Hepatocyte (in vitro differentiated cells): ENCODE data around the gene C6orf89. TPM values are rescaled to one million over a fixed set of nuclear protein-coding genes. Genes with fewer than 3 reads are reported as not detected.
A peak's percentile ranks its signal among the peaks of the same experiment; 100 is the strongest.

Experiments used
- DNase-seq: peaks from one replicate; pipeline ENCODE4 v3.0.0-alpha.2; 2016; ENCODE audit warnings: low spot score
- H2AFZ ChIP-seq: fragments of 200-600 bp; sonication (generic); 2 replicates; pipeline ENCODE4 v1.6.0; 2016; ENCODE audit warnings: antibody characterized with exemption, mild to moderate bottlenecking
- H3K27ac ChIP-seq: fragments of 200-600 bp; sonication (generic); 2 replicates; pipeline ENCODE4 v1.5.1; 2016; ENCODE audit warnings: mild to moderate bottlenecking
- H3K27me3 ChIP-seq: fragments of 200-600 bp; sonication (generic); 2 replicates; pipeline ENCODE4 v1.6.1; 2016
- H3K36me3 ChIP-seq: fragments of 200-600 bp; sonication (generic); replicated peaks from 2 replicates; pipeline ENCODE4 v1.5.1; 2016; ENCODE audit warnings: low read depth; ENCODE audit not compliant: insufficient read depth
- H3K4me1 ChIP-seq: fragments of 200-600 bp; sonication (generic); 2 replicates; pipeline ENCODE4 v1.5.1; 2016; ENCODE audit warnings: mild to moderate bottlenecking, moderate library complexity; ENCODE audit not compliant: insufficient read depth
- H3K4me2 ChIP-seq: fragments of 200-600 bp; sonication (generic); 2 replicates; pipeline ENCODE4 v1.6.0; 2016
- H3K4me3 ChIP-seq: fragments of 200-600 bp; sonication (generic); 2 replicates; pipeline ENCODE4 v1.5.1; 2016; ENCODE audit warnings: mild to moderate bottlenecking
- H3K79me2 ChIP-seq: fragments of 200-600 bp; sonication (generic); 2 replicates; pipeline ENCODE4 v1.6.0; 2017; ENCODE audit warnings: mild to moderate bottlenecking
- H3K9me2 ChIP-seq: fragments of 200-600 bp; sonication (generic); replicated peaks from 2 replicates; pipeline ENCODE4 v1.6.0; 2017; ENCODE audit warnings: mild to moderate bottlenecking; ENCODE audit not compliant: insufficient read depth
- H3K9me3 ChIP-seq: fragments of 200-600 bp; sonication (generic); 2 replicates; pipeline ENCODE4 v1.5.1; 2016; ENCODE audit warnings: low read depth, mild to moderate bottlenecking
- H4K20me1 ChIP-seq: fragments of 200-600 bp; sonication (generic); 2 replicates; pipeline ENCODE4 v1.6.0; 2016; ENCODE audit warnings: mild to moderate bottlenecking; ENCODE audit not compliant: insufficient read depth, poor library complexity, severe bottlenecking
- EZH2 ChIP-seq: fragments of 200-600 bp; sonication (generic); IDR thresholded peaks from 2 replicates; pipeline ENCODE4 v1.6.1; 2016; ENCODE audit warnings: antibody characterized with exemption, mild to moderate bottlenecking, borderline replicate concordance
- EZH2phosphoT487 ChIP-seq: fragments of 200-600 bp; sonication (generic); IDR thresholded peaks from one replicate; pipeline ENCODE4 v1.6.1; 2018; ENCODE audit warnings: antibody characterized with exemption, mild to moderate bottlenecking, low read depth, moderate library complexity; ENCODE audit not compliant: unreplicated experiment, severe bottlenecking
- WGBS: methylation state at CpG from one replicate; pipeline ENCODE4 v1.1.6; 2016; ENCODE audit warnings: low lambda C conversion rate; ENCODE audit errors: missing lambda C conversion rate; 5-methylcytosine and 5-hydroxymethylcytosine counted together
- polyA plus RNA-seq: library from polyadenylated mRNA; unstranded; fragments of >200 nt; fragmentation: Nextera tagmentation; extraction: Ambion mirVana; gene quantifications from 2 replicates; pipeline ENCODE4 v1.2.1, GENCODE V29; 2016
- total RNA-seq: library from RNA; depleted of rRNA; stranded (reverse); fragments of >200 nt; gene quantifications from 2 replicates; pipeline ENCODE4 v1.2.3, GENCODE V29; 2014
- TF ChIP-seq, protein P1 (sequence below): fragments of 200-600 bp; sonication (generic); IDR thresholded peaks from 2 replicates; pipeline ENCODE4 v1.5.1; 2016; ENCODE audit warnings: antibody characterized with exemption, mild to moderate bottlenecking; ENCODE audit not compliant: poor library complexity

The C6orf89 gene
- total and polyA plus RNA-seq, 2 experiments from 2014 or later = 39.6 to 45.2 TPM

DNA sequence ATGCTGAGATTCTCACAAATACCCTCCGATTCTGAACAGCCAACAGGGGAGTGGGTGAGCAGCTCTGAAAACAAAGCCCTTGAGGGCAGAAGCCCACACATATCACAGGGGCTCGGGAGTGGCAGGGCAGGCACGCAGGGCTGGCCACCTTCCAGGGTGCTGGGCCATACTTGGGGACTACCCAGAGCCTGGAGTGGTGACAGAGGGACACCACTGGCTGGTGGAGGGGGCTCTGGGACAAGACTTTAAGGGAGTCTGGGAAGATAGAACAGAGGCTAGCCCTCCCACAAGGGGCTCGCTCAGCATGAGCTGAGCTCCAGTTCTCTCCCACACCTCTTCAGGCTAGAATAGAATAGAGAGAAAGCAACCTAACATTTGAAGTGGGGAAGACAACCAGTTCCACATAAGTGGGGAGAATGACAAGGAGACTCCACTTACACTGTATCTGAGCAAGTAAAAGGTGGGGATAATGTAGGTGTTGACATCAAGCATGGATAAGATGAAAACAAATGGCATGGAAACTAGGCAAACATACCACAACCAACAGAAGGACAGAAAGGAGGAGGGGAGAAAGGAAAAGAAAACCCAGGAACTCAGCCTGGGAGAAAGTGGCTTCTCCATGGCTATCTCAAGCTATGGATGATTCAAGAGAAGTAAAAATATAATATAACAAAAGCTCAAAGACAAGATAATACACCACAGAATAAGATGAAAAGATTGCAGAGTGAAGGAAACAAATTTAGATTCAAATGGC, 18.1 kb upstream of the C6orf89 start:
- Histone ChIP-seq H3K4me2 (no peak overlapping the region), H3K36me3 (no peaks in the 10 kb centered on the region), H2AFZ (no peak overlapping the region), H3K79me2 (peaks cover 77% of the 10 kb centered on the region), H3K27ac (no peak overlapping the region), H3K9me2 (no peaks in the 10 kb centered on the region), H3K4me3 (no peak overlapping the region), H4K20me1 (no peaks in the 10 kb centered on the region), H3K9me3 (no peaks in the 10 kb centered on the region), H3K27me3 (no peaks in the 10 kb centered on the region), H3K4me1 (no peaks in the 10 kb centered on the region)
- no peak for DNase-seq
- TF ChIP-seq EZH2 (no peak), EZH2phosphoT487 (no peak)
- TF ChIP-seq, protein P1, sequence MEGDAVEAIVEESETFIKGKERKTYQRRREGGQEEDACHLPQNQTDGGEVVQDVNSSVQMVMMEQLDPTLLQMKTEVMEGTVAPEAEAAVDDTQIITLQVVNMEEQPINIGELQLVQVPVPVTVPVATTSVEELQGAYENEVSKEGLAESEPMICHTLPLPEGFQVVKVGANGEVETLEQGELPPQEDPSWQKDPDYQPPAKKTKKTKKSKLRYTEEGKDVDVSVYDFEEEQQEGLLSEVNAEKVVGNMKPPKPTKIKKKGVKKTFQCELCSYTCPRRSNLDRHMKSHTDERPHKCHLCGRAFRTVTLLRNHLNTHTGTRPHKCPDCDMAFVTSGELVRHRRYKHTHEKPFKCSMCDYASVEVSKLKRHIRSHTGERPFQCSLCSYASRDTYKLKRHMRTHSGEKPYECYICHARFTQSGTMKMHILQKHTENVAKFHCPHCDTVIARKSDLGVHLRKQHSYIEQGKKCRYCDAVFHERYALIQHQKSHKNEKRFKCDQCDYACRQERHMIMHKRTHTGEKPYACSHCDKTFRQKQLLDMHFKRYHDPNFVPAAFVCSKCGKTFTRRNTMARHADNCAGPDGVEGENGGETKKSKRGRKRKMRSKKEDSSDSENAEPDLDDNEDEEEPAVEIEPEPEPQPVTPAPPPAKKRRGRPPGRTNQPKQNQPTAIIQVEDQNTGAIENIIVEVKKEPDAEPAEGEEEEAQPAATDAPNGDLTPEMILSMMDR = no peak
- WGBS = 86% methylated on average over 4 of the region's 4 CpGs

GRCh38 chr6:36871686-36872085, 14.1 kb upstream of the C6orf89 start:
- no peak overlapping the region for H2AFZ ChIP-seq
- DNase-seq = no peak
- H3K36me3 ChIP-seq = no peaks in the 10 kb centered on the region
- H3K27me3 ChIP-seq = no peaks in the 10 kb centered on the region
- no peak for TF ChIP-seq EZH2phosphoT487
- TF ChIP-seq, protein P1 = no peak
- TF ChIP-seq EZH2 = no peak
- peaks cover 58% of the 10 kb centered on the region for H3K79me2 ChIP-seq
- H3K4me2 ChIP-seq = no peak overlapping the region
- H4K20me1 ChIP-seq = no peaks in the 10 kb centered on the region
- H3K27ac ChIP-seq = peak overlapping the region; percentile 21
- no peaks in the 10 kb centered on the region for H3K9me2 ChIP-seq
- peaks cover 13% of the 10 kb centered on the region for H3K4me1 ChIP-seq
- no peak overlapping the region for H3K4me3 ChIP-seq
- WGBS = 87% methylated on average over 3 of the region's 3 CpGs
- H3K9me3 ChIP-seq = no peaks in the 10 kb centered on the region

DNA sequence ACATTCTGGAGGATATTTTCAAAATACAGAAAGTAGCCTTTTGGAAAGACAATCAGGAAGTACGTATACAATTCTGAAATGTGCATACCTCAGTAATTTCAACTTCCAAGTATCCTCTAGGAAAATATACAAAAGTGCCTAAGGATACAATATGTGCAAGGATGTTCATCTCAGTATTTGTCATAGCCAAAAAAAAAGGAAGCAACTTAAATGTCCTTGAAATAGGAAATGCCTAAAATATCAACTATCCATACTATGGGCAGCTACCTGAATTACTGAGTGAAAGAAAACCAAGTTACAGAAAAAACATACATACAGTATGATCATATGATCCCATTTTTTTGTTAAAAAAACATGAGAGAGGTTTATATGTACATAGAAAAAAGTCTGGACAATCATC, 12.6 kb upstream of the C6orf89 start:
- peak overlapping the region; percentile 77 for H3K4me2 ChIP-seq
- no peak overlapping the region for H3K4me3 ChIP-seq
- H3K27ac ChIP-seq = peak overlapping the region; percentile 96
- peaks cover 43% of the 10 kb centered on the region for H3K79me2 ChIP-seq
- H3K4me1 ChIP-seq = peaks cover 13% of the 10 kb centered on the region
- DNase-seq = no peak
- H2AFZ ChIP-seq = no peak overlapping the region
- H3K27me3 ChIP-seq = no peaks in the 10 kb centered on the region
- no peaks in the 10 kb centered on the region for H3K9me2 ChIP-seq
- no peaks in the 10 kb centered on the region for H3K36me3 ChIP-seq
- no peak for TF ChIP-seq EZH2phosphoT487
- H3K9me3 ChIP-seq = no peaks in the 10 kb centered on the region
- 90% methylated on average over 1 of the region's 1 CpG for WGBS
- H4K20me1 ChIP-seq = no peaks in the 10 kb centered on the region

DNA sequence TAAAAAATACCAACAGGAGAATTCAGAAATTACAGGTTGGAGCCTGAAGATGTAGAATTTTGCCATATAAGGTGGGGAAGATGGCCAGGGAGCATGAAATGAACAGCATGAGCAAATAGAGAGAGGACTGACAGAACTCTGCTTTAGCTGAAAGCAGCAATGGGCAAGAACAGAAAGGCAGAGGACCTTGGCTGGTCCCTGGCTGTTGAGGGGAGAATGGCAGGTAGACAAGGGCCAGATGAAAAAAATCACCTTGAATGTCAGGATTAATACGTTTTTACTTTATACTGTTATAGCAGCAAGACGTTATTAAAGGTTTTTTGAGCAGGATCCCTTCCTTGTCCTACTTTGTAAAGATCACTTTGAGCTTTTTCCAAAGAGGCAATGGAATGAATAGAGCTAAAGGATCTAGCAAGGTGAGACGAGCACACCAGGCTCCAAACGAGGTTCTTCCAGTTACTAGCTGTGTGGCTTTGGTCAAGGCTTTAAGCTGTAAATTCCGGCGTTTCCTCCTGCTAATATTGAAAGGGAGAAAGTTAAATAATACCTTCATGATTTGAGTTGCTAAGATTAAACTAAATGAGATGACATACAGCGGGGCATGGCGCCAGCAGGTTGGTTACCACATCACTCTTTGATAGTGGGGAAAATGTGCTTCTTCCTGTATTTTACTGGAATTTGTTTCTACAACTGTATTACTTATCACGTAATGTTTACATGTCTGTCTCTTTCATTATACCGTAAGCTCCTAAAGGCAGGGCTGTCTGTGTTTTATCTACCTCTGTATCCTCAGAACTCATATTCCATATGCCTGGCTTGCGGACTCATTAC, 11.9 kb upstream of the C6orf89 start:
- Histone ChIP-seq H4K20me1 (no peaks in the 10 kb centered on the region), H3K4me1 (peaks cover 13% of the 10 kb centered on the region), H3K27me3 (no peaks in the 10 kb centered on the region), H3K27ac (peak overlapping the region; percentile 96), H3K9me2 (no peaks in the 10 kb centered on the region), H2AFZ (peak overlapping the region; percentile 70), H3K9me3 (no peaks in the 10 kb centered on the region), H3K4me2 (peak overlapping the region; percentile 77), H3K79me2 (peaks cover 36% of the 10 kb centered on the region), H3K36me3 (no peaks in the 10 kb centered on the region), H3K4me3 (peak overlapping the region; percentile 37)
- DNase-seq = no peak
- 8% methylated on average over 11 of the region's 11 CpGs for WGBS
- TF ChIP-seq, protein P1 = peak; percentile 33
- TF ChIP-seq EZH2phosphoT487 (no peak), EZH2 (no peak)
